ENCODE measurements around the gene ST6GALNAC1. TPM values are rescaled to one million over a fixed set of nuclear protein-coding genes. Genes with fewer than 3 reads are reported as not detected.

ST6GALNAC1 gene
- total and polyA plus RNA-seq, 2 donors, result 1.4 to 1.6 TPM

DNA sequence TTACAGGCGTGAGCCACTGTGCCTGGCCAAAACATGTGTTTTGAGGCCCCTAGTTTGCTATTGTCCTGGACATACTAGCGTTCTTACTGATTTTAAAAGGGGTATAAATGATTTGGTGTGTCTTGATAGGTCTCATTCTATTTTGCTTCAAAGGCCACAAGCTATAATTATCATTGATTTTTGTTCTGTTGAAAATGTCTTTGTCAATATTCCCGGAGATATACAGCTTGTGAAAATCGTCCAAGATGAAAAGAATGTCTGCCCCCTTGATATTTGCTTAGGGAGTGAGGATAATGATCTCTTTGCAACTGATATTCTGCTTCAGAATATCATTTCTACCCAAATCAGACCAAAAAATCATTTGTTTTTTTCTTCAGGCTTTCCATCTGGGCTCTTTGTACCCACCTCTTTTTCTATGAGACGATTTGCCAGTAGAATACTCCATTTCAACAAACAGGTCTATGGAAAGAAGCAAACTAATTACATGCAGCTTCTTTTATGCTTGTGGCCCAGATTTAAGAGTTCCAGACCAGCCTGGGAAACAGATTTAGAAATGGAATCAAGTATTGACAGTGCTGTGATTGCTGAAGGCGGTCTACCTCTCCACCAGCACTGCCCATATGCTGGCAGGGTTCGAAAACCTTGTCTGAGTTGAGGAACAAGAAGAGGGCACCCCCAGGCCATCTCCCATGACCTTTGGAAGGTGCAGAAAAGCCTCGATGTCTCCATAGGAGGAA lies 14.1 kb upstream of the ST6GALNAC1 start:
- DNase-seq (ENCODE audit: low read depth in 6 of 9, low spot score in 9 of 9), result no peak
- no peaks in the 10 kb centered on the region for H3K9me3 ChIP-seq (ENCODE audit: control insufficient read depth in 2 of 2, insufficient read depth in 1 of 2, low read length in 1 of 2)
- WGBS, result 95% methylated on average over 8 of the region's 8 CpGs
- H3K27ac ChIP-seq (ENCODE audit: low read depth in 1 of 2, low read length in 1 of 2), result no peak overlapping the region
- no peaks in the 10 kb centered on the region for H3K27me3 ChIP-seq (ENCODE audit: control insufficient read depth in 2 of 2, insufficient read depth in 1 of 2, low read length in 1 of 2)
- H3K4me3 ChIP-seq (ENCODE audit: low read length in 2 of 2), result no peak overlapping the region
- peaks cover 9 to 16% of the 10 kb centered on the region in 2 donors for H3K4me1 ChIP-seq (ENCODE audit: control insufficient read depth in 2 of 2, insufficient read depth in 2 of 2, low read length in 2 of 2)
- no peaks in the 10 kb centered on the region for H3K36me3 ChIP-seq (ENCODE audit: control insufficient read depth in 2 of 2, insufficient read depth in 2 of 2, low read length in 1 of 2)

DNA sequence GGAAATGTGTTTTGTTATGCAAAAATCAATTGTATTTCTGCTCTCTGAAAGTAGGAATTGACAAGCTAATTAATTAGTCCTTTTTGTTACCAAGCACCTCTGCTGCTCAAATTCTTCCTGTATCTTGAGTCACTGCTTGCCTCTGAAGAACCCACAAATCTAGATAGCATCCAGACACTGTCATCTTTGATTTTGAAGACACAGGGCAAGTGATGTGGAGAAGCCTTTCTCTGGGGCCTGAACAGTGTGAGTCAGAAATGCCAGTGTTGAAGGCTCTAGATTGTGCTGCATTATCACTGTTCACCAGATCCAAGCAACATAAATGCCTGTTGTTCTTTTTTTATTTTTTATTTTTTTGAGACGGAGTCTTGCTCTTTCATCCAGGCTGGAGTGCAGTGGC lies 10.9 kb upstream of the ST6GALNAC1 start:
- Histone ChIP-seq H3K36me3 (ENCODE audit: control insufficient read depth in 2 of 2, insufficient read depth in 2 of 2, low read length in 1 of 2) (no peaks in the 10 kb centered on the region), H3K4me3 (ENCODE audit: low read length in 2 of 2) (no peak overlapping the region), H3K4me1 (ENCODE audit: control insufficient read depth in 2 of 2, insufficient read depth in 2 of 2, low read length in 2 of 2) (peaks cover under 1 to 11% of the 10 kb centered on the region in 2 donors), H3K27ac (ENCODE audit: low read depth in 1 of 2, low read length in 1 of 2) (no peak overlapping the region), H3K9me3 (ENCODE audit: control insufficient read depth in 2 of 2, insufficient read depth in 1 of 2, low read length in 1 of 2) (no peaks in the 10 kb centered on the region), H3K27me3 (ENCODE audit: control insufficient read depth in 2 of 2, insufficient read depth in 1 of 2, low read length in 1 of 2) (no peaks in the 10 kb centered on the region)
- 90% methylated on average over 1 of the region's 1 CpG for WGBS
- DNase-seq (ENCODE audit: low read depth in 6 of 9, low spot score in 9 of 9), result peak in 1 of 9 donors; percentile 29

DNA sequence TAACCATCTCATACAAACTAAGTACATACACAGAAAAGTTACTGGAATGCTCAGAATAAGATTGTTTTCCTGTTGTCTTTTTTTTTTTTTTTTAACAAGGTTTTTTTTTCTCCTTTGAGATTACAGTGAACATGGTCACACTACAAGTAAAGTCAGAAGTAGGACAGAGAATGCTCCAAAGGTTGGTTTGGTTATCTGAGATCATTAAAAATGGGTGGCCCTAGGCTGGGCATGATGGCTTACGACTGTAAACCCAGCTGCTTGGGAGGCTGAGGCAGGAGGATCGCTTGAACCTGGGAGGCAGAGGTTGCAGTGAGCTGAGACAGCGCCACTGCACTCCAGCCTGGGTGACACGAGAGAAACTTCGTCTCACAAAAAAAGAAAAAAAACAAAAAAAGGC lies 6.9 kb upstream of the ST6GALNAC1 start:
- no peak overlapping the region for H3K4me3 ChIP-seq (ENCODE audit: low read length in 2 of 2)
- H3K27ac ChIP-seq (ENCODE audit: low read depth in 1 of 2, low read length in 1 of 2), result no peak overlapping the region
- peaks cover 0 to 4% of the 10 kb centered on the region in 2 donors for H3K4me1 ChIP-seq (ENCODE audit: control insufficient read depth in 2 of 2, insufficient read depth in 2 of 2, low read length in 2 of 2)
- no peak for DNase-seq (ENCODE audit: low read depth in 6 of 9, low spot score in 9 of 9)
- no peaks in the 10 kb centered on the region for H3K27me3 ChIP-seq (ENCODE audit: control insufficient read depth in 2 of 2, insufficient read depth in 1 of 2, low read length in 1 of 2)
- WGBS, result 95% methylated on average over 5 of the region's 5 CpGs
- peaks cover 0 to 5% of the 10 kb centered on the region in 2 donors for H3K9me3 ChIP-seq (ENCODE audit: control insufficient read depth in 2 of 2, insufficient read depth in 1 of 2, low read length in 1 of 2)
- no peaks in the 10 kb centered on the region for H3K36me3 ChIP-seq (ENCODE audit: control insufficient read depth in 2 of 2, insufficient read depth in 2 of 2, low read length in 1 of 2)

DNA sequence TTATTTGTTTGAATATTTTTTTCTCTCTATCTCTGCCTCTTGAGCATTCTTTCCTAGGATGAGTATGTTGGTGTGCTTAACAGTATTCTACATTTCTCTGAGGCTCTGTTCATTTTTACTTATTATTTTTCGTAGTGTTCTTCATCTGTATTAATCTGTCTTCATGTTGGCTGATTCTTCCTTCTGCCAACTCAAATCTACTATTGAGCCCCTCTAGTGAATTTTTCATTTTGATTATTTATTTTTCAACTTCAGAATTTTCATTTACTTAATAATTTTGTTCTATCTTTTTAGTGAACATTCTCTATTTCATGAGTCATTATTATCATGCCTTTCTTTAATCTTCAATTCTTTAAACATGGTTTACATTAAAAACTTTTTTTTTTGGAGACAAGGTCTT lies 3.2 kb upstream of the ST6GALNAC1 start:
- H3K4me3 ChIP-seq (ENCODE audit: low read length in 2 of 2), result no peak overlapping the region
- H3K4me1 ChIP-seq (ENCODE audit: control insufficient read depth in 2 of 2, insufficient read depth in 2 of 2, low read length in 2 of 2), result peaks cover 0 to 5% of the 10 kb centered on the region in 2 donors
- no peaks in the 10 kb centered on the region for H3K36me3 ChIP-seq (ENCODE audit: control insufficient read depth in 2 of 2, insufficient read depth in 2 of 2, low read length in 1 of 2)
- no peak for DNase-seq (ENCODE audit: low read depth in 6 of 9, low spot score in 9 of 9)
- no peak overlapping the region for H3K27ac ChIP-seq (ENCODE audit: low read depth in 1 of 2, low read length in 1 of 2)
- peaks cover 0 to 5% of the 10 kb centered on the region in 2 donors for H3K9me3 ChIP-seq (ENCODE audit: control insufficient read depth in 2 of 2, insufficient read depth in 1 of 2, low read length in 1 of 2)
- H3K27me3 ChIP-seq (ENCODE audit: control insufficient read depth in 2 of 2, insufficient read depth in 1 of 2, low read length in 1 of 2), result no peaks in the 10 kb centered on the region
- WGBS, result 96% methylated on average over 1 of the region's 1 CpG

DNA sequence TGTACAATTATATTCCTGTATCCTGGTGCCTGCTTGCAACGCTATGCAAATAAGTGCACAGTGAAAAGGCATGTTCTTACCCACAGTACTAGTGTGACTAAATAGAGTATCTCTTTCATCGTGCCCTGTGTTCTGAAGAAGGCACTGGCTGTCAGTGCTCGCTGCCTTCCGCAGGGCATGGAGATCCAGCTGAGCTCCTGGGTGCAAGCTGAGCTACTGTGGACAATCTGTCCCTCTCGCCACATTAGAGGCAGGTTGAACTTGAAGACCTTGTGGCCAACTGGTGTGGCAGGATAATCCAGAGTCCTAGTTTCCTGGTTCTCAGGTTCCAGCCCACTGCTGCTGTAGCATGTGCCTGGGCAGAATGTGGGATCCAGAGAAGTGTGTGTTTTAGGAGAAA lies 1.9 kb upstream of the ST6GALNAC1 start:
- Histone ChIP-seq H3K4me3 (ENCODE audit: low read length in 2 of 2) (no peak overlapping the region), H3K27ac (ENCODE audit: low read depth in 1 of 2, low read length in 1 of 2) (no peak overlapping the region), H3K9me3 (ENCODE audit: control insufficient read depth in 2 of 2, insufficient read depth in 1 of 2, low read length in 1 of 2) (peaks cover 0 to 5% of the 10 kb centered on the region in 2 donors), H3K4me1 (ENCODE audit: control insufficient read depth in 2 of 2, insufficient read depth in 2 of 2, low read length in 2 of 2) (peaks cover 0 to 4% of the 10 kb centered on the region in 2 donors), H3K36me3 (ENCODE audit: control insufficient read depth in 2 of 2, insufficient read depth in 2 of 2, low read length in 1 of 2) (no peaks in the 10 kb centered on the region), H3K27me3 (ENCODE audit: control insufficient read depth in 2 of 2, insufficient read depth in 1 of 2, low read length in 1 of 2) (no peaks in the 10 kb centered on the region)
- DNase-seq (ENCODE audit: low read depth in 6 of 9, low spot score in 9 of 9), result no peak
- 87% methylated on average over 5 of the region's 5 CpGs for WGBS

DNA sequence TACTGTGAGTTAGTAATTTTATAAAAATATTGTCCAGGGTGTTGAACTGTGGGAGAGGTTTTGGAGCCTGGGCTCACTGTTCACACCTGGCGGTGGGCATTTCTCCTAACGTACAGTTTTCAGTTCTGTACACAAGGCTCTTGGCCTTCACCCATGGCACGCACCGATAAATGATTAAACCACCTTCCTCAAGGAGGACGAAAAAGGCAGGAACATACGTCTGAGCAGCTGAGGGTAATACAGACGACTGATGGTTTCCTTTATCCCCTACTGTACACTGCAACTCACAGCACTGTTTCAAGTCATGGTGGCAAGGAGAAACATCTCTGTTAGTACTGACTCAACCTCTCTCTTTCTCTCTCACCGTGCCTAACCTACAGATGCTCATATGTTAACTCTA lies 1.4 kb upstream of the ST6GALNAC1 start:
- Histone ChIP-seq H3K4me1 (ENCODE audit: control insufficient read depth in 2 of 2, insufficient read depth in 2 of 2, low read length in 2 of 2) (peaks cover 0 to 4% of the 10 kb centered on the region in 2 donors), H3K4me3 (ENCODE audit: low read length in 2 of 2) (no peak overlapping the region), H3K9me3 (ENCODE audit: control insufficient read depth in 2 of 2, insufficient read depth in 1 of 2, low read length in 1 of 2) (peaks cover 0 to 5% of the 10 kb centered on the region in 2 donors), H3K36me3 (ENCODE audit: control insufficient read depth in 2 of 2, insufficient read depth in 2 of 2, low read length in 1 of 2) (no peaks in the 10 kb centered on the region), H3K27ac (ENCODE audit: low read depth in 1 of 2, low read length in 1 of 2) (no peak overlapping the region), H3K27me3 (ENCODE audit: control insufficient read depth in 2 of 2, insufficient read depth in 1 of 2, low read length in 1 of 2) (no peaks in the 10 kb centered on the region)
- DNase-seq (ENCODE audit: low read depth in 6 of 9, low spot score in 9 of 9), result no peak
- WGBS, result 95% methylated on average over 8 of the region's 8 CpGs

DNA sequence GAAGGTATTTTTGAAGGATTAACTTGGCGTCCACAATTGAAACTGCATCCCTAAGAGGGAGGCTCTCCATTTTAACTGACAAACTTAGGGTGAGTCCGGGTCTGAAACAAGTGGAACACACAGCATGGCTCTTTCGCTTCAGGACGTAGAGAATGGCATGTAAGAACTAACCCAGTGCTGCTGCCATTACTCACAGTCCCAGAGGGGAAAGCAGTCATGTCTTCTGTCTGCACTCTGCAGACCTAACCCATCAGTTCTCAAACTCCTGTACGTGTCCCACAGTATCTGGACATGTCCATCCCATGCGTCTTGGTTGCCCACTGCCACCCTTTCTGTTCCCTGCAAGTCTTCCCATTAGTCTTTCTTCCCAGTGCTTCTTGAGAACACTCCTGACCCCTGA lies 563 bp downstream of the ST6GALNAC1 start:
- Histone ChIP-seq H3K9me3 (ENCODE audit: control insufficient read depth in 2 of 2, insufficient read depth in 1 of 2, low read length in 1 of 2) (peaks cover 0 to 5% of the 10 kb centered on the region in 2 donors), H3K4me3 (ENCODE audit: low read length in 2 of 2) (no peak overlapping the region), H3K27ac (ENCODE audit: low read depth in 1 of 2, low read length in 1 of 2) (no peak overlapping the region), H3K4me1 (ENCODE audit: control insufficient read depth in 2 of 2, insufficient read depth in 2 of 2, low read length in 2 of 2) (peaks cover 0 to 4% of the 10 kb centered on the region in 2 donors), H3K27me3 (ENCODE audit: control insufficient read depth in 2 of 2, insufficient read depth in 1 of 2, low read length in 1 of 2) (no peaks in the 10 kb centered on the region), H3K36me3 (ENCODE audit: control insufficient read depth in 2 of 2, insufficient read depth in 2 of 2, low read length in 1 of 2) (no peaks in the 10 kb centered on the region)
- WGBS, result 97% methylated on average over 6 of the region's 6 CpGs
- no peak for DNase-seq (ENCODE audit: low read depth in 6 of 9, low spot score in 9 of 9)

DNA sequence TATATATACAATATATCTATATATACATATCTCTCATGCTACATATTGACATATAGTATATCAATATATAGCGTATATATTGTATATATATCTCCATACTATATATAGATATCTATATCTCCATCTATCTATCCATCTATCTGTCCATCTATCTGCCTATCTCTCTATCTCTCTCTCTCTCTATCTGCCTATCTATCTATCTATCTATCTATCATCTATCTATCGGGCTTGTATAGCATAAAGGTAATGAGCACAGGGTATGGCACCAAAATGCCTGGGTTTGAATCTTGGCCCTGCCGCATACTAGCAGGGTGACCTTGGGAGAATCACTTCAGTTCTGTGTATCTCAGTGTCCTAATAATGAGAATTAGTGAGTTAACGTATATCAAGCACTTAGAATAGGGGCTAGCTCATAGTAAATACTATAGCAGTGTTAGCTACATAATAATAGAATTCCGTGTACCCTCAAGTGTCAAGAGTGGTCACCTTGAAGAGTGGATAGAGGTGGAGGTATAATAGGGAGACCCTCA lies 1.5 kb downstream of the ST6GALNAC1 start:
- no peak overlapping the region for H3K4me3 ChIP-seq (ENCODE audit: low read length in 2 of 2)
- no peaks in the 10 kb centered on the region for H3K27me3 ChIP-seq (ENCODE audit: control insufficient read depth in 2 of 2, insufficient read depth in 1 of 2, low read length in 1 of 2)
- H3K36me3 ChIP-seq (ENCODE audit: control insufficient read depth in 2 of 2, insufficient read depth in 2 of 2, low read length in 1 of 2), result no peaks in the 10 kb centered on the region
- over 99% methylated on average over 5 of the region's 5 CpGs for WGBS
- H3K27ac ChIP-seq (ENCODE audit: low read depth in 1 of 2, low read length in 1 of 2), result no peak overlapping the region
- H3K9me3 ChIP-seq (ENCODE audit: control insufficient read depth in 2 of 2, insufficient read depth in 1 of 2, low read length in 1 of 2), result peaks cover 0 to 5% of the 10 kb centered on the region in 2 donors
- DNase-seq (ENCODE audit: low read depth in 6 of 9, low spot score in 9 of 9), result no peak
- H3K4me1 ChIP-seq (ENCODE audit: control insufficient read depth in 2 of 2, insufficient read depth in 2 of 2, low read length in 2 of 2), result peaks cover 0 to 4% of the 10 kb centered on the region in 2 donors

DNA sequence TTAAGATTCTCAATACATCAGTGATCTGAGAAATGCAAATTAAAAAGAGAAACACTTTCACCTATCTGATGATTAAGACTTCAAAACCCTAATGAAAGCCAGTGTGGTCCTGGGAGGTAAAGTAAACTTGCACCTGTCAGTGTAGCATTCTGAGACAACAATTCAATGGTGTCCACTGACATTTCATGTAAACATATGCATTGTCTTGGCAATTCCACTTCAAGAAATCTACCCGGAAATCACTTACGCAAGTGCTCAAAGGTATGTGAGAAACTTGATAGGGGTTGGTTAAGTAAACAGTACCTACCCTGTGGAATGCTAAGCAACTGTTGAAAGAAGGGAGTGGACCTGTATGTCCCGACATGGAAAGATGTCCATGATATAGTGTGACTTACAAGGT lies 2.1 kb downstream of the ST6GALNAC1 start:
- no peak overlapping the region for H3K27ac ChIP-seq (ENCODE audit: low read depth in 1 of 2, low read length in 1 of 2)
- H3K4me3 ChIP-seq (ENCODE audit: low read length in 2 of 2), result no peak overlapping the region
- 92% methylated on average over 3 of the region's 3 CpGs for WGBS
- H3K27me3 ChIP-seq (ENCODE audit: control insufficient read depth in 2 of 2, insufficient read depth in 1 of 2, low read length in 1 of 2), result no peaks in the 10 kb centered on the region
- no peaks in the 10 kb centered on the region for H3K36me3 ChIP-seq (ENCODE audit: control insufficient read depth in 2 of 2, insufficient read depth in 2 of 2, low read length in 1 of 2)
- H3K4me1 ChIP-seq (ENCODE audit: control insufficient read depth in 2 of 2, insufficient read depth in 2 of 2, low read length in 2 of 2), result peaks cover 0 to 4% of the 10 kb centered on the region in 2 donors
- H3K9me3 ChIP-seq (ENCODE audit: control insufficient read depth in 2 of 2, insufficient read depth in 1 of 2, low read length in 1 of 2), result peaks cover 0 to 5% of the 10 kb centered on the region in 2 donors
- DNase-seq (ENCODE audit: low read depth in 6 of 9, low spot score in 9 of 9), result no peak

All from thymus (tissue), 11 donors.